Measurements from ENCODE around the gene PLEKHJ1.

DNA sequence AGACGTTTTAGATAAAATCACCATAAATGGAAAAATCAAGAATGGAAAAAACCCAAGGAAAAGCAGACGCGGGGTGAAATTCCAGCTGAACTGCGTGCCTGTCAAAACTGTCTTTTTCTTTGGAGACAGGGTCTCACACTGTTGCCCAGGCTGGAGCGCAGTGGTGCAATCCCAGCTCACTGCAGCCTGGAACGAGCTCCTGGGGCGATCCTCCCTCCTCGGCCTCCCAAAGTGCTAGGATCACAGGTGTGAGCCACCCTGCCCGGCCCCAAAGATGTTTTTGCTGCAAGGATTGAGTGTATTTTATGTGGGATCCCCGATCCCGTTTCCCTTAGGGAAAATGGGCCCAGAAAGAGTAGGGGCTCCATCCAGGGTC is 46.7 kb upstream of the PLEKHJ1 start:
- TF ChIP-seq, protein P1, sequence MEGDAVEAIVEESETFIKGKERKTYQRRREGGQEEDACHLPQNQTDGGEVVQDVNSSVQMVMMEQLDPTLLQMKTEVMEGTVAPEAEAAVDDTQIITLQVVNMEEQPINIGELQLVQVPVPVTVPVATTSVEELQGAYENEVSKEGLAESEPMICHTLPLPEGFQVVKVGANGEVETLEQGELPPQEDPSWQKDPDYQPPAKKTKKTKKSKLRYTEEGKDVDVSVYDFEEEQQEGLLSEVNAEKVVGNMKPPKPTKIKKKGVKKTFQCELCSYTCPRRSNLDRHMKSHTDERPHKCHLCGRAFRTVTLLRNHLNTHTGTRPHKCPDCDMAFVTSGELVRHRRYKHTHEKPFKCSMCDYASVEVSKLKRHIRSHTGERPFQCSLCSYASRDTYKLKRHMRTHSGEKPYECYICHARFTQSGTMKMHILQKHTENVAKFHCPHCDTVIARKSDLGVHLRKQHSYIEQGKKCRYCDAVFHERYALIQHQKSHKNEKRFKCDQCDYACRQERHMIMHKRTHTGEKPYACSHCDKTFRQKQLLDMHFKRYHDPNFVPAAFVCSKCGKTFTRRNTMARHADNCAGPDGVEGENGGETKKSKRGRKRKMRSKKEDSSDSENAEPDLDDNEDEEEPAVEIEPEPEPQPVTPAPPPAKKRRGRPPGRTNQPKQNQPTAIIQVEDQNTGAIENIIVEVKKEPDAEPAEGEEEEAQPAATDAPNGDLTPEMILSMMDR (IDR thresholded peaks at IDR 0.05 in 4 of 5, conservative IDR thresholded peaks at IDR 0.05 in 1 of 5): no peak
- TF ChIP-seq POLR2A (IDR thresholded peaks at IDR 0.05): no peak
